Mononuclear cell (primary cell): ENCODE measurements around the gene ASIP. TPM values are rescaled to one million over a fixed set of nuclear protein-coding genes. Genes with fewer than 3 reads are reported as not detected.
"Not testable (repeated sequence)": the region's sequence is repeated elsewhere in the genome, so short reads cannot be mapped to it uniquely, and the experiment has no call there.

Source experiments
- H3K27me3 ChIP-seq: 2 replicates; pipeline ENCODE4 v1.6.0; 2011; ENCODE audit warnings: low read length, control low read depth; ENCODE audit not compliant: insufficient read depth
- H3K4me1 ChIP-seq: 2 replicates; pipeline ENCODE4 v1.5.1; 2011; ENCODE audit warnings: mild to moderate bottlenecking, low read length, control low read depth; ENCODE audit not compliant: insufficient read depth
- H3K4me3 ChIP-seq: 2 replicates; pipeline ENCODE4 v1.5.1; 2011; ENCODE audit warnings: mild to moderate bottlenecking, low read length, moderate library complexity
- H3K9me3 ChIP-seq: 2 replicates; pipeline ENCODE4 v1.5.1; 2011; ENCODE audit warnings: low read depth, mild to moderate bottlenecking, control low read depth, low read length
- total RNA-seq: library from RNA; depleted of rRNA; stranded (reverse); fragments of >200 nt; gene quantifications from one replicate; pipeline ENCODE4 v1.2.3, GENCODE V29; 2012

ASIP gene
- total RNA-seq, 1 donor = 1.3 TPM

DNA sequence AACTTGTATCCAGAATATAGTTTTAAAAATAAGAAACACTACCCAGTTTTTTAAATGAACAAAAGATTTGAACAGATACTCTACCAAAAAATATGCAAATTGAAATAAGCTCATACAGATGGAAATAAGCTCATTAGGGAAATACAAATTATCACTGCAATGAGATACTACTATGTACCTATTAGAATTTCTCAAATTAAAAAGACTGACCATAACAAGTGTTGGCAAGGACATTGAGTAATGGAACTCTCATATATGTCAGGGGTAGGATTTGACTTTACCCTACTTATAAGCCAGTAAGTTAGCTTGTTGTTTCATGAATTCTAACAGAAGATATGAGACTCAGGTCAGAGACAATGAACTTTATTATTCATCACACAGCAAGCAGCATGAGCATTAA, 9.6 kb upstream of the ASIP start:
- H3K9me3 ChIP-seq = no peaks in the 10 kb centered on the region

DNA sequence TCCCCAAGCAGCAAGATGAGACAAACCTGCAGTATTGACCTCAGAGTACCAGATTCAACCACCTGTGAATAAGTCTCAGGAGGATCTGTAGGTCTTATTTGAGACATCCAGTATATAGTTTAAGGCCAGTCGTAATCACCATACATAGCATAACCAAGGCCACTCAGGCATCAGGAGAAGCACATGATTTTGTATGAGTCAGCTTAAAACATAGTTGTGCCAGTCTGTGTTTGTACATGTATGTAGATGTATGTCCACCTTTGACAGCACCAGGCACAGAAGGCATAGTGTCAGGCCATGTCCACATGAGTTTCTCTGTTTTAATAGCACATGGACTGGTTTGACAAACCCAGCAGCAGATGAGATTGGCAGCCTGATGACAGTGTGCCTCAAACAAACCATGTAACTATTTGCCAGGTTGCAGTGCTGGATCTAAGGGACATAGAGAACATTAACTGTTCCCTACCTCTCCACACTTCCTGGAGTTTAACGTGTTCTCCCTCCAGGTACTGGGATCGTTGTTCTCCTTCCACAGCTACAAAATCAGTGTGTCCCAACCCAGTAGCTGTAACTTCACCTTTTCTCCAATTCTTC, 8.6 kb upstream of the ASIP start:
- H3K9me3 ChIP-seq = peaks cover 3% of the 10 kb centered on the region
- H3K4me1 ChIP-seq = no peaks in the 10 kb centered on the region
- H3K27me3 ChIP-seq = no peaks in the 10 kb centered on the region

More for the DNA sequence above, 9.6 kb upstream of the ASIP start:
- no peaks in the 10 kb centered on the region for H3K27me3 ChIP-seq
- H3K4me3 ChIP-seq = no peak overlapping the region
- H3K4me1 ChIP-seq = no peaks in the 10 kb centered on the region

DNA sequence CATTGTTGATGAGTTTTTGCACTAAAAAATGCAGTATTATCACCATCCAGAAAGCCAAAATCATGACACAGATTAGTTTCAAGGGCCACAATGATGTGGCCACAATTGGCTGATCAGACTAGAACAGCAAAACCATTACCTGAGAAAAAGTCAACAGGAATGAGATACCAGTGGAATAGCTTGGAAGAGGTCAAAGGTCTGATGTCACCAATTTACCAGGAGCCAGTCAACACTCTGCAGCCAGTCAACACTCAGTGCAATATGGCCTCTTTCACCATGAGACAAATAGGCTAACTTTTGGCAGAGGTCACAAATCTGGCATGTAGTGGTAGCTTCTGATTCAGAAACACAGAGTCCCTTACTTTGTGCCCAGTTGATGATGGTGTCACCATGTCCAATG, 7.5 kb upstream of the ASIP start:
- Histone ChIP-seq H3K27me3 (no peaks in the 10 kb centered on the region), H3K4me1 (no peaks in the 10 kb centered on the region), H3K4me3 (no peak overlapping the region), H3K9me3 (peaks cover 11% of the 10 kb centered on the region)

More for the DNA sequence above, 8.6 kb upstream of the ASIP start:
- H3K4me3 ChIP-seq = no peak overlapping the region

DNA sequence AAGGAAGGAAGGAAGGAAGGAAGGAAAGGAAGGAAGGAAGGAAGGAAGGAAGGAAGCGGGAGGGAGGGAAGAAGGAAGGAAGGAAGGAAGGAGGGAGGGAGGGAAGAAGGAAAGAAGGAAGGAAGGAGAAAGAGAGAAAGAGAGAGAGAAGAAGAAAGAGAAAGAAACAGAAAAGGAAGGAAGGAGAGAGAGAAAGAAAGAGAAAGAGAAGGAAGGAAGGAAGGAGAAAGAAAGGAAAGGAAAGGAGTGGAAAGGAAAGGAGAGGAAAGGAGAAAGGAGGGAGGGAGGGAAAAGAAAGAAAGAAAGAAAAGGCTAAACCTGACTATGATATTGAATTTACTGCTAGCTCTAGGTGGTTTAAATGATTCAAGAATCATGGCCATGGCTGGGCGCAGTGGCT, 5.3 kb upstream of the ASIP start:
- Histone ChIP-seq H3K4me1 (peaks cover 3% of the 10 kb centered on the region), H3K4me3 (no peak overlapping the region), H3K27me3 (no peaks in the 10 kb centered on the region), H3K9me3 (peaks cover 11% of the 10 kb centered on the region)

DNA sequence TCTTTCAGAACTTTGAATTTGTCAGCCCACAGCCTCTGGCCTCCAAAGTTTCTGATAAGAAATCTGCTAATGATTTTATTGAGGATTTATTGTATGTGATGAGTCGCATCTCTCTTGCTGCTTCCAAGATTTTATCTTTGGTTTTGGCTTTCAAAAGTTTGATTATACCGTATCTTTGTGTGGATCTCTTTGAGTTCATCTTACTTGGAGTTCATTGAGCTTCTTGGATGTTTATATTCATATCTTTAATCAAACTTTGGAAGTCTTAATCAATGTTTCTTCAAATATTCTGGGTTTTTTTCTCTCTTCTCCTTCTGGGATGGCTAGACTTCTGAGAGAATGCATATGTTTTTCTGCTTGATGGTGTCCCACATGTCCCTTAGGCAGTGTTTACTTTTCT, 3.3 kb upstream of the ASIP start:
- Histone ChIP-seq H3K4me3 (no peak overlapping the region), H3K4me1 (peaks cover 7% of the 10 kb centered on the region), H3K27me3 (no peaks in the 10 kb centered on the region), H3K9me3 (peaks cover 11% of the 10 kb centered on the region)

DNA sequence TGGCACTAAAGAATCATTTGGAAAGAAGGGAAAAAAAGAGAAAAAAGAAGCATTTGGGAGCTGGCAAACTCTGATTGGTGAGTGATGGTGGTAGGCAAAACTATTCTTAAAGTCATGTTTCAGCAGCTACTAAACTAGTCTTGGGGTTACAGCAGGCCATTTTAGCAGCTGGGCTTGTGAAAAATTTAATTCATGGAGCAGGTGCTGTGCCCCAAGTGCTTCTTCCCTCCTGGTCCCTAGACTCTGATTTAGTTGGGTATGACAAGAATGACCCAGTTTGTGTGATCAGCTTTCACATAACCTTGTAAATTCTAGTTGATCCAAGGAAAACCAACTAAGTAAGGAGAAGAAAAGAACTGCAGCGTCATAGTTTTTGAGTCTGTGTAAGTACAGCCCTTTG, 1.1 kb upstream of the ASIP start:
- Histone ChIP-seq H3K4me1 (peaks cover 7% of the 10 kb centered on the region), H3K9me3 (peaks cover 11% of the 10 kb centered on the region), H3K27me3 (no peaks in the 10 kb centered on the region), H3K4me3 (no peak overlapping the region)

DNA sequence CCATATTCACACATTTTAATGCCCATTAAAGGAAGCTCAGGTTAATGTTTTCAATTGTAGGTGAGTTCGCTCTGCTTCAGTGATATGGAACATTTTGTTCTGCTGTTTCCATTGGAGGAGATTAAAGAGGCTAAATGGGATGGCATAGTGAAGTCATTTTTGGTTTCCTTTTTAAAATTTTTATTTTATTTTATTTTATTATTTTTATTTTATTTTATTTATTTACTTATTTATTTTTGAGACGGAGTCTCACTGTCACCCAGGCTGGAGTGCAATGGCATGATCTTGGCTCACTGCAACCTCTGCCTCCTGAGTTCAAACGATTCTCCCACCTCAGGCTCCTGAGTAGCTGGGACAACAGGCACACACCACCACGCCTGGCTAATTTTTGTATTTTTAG, 792 bp downstream of the ASIP start:
- H3K4me3 ChIP-seq, H3K27me3 ChIP-seq, H3K4me1 ChIP-seq: not testable (repeated sequence)
- peaks cover 11% of the 10 kb centered on the region for H3K9me3 ChIP-seq

DNA sequence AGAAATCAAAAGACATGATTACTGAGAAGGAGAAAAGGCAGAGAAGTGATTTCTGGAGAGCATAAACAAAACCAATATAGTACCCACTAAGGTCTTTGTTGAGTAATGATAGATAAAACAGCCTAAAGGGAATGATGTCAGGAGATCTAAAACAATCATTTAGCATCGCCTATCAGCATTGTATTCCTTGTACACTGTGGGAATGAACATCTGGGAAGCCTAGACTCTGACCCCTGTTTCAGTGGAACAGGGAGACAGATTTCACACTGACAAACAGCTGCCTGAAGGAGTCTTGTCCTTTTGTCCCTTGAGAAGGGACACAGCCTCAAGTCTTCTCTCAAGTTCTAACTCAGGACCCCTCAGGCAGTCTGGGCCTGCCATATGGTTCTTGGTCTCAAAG, 1.7 kb downstream of the ASIP start:
- no peak overlapping the region for H3K4me3 ChIP-seq
- peaks cover 10% of the 10 kb centered on the region for H3K4me1 ChIP-seq
- no peaks in the 10 kb centered on the region for H3K27me3 ChIP-seq
- H3K9me3 ChIP-seq = peaks cover 6% of the 10 kb centered on the region

DNA sequence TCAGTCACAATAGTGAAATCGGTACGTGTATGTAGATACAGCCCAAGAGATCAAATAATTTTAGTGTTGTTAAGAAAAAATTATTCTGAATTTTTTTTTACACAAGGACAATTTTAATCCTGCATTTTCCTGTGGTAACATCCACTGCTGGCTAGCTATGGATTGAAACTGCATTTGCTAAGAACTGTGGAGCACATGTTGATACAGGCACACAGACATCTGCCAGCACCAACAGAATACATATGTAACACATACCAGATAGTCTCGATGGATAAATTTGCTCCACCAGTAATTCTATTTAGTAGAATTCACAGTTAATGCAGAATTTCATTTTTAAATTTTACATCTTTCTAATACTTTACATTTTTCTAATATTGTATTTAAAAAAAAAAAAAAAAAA, 2.2 kb downstream of the ASIP start:
- Histone ChIP-seq H3K4me1 (peaks cover 11% of the 10 kb centered on the region), H3K4me3 (no peak overlapping the region), H3K9me3 (peaks cover under 1% of the 10 kb centered on the region), H3K27me3 (no peaks in the 10 kb centered on the region)

DNA sequence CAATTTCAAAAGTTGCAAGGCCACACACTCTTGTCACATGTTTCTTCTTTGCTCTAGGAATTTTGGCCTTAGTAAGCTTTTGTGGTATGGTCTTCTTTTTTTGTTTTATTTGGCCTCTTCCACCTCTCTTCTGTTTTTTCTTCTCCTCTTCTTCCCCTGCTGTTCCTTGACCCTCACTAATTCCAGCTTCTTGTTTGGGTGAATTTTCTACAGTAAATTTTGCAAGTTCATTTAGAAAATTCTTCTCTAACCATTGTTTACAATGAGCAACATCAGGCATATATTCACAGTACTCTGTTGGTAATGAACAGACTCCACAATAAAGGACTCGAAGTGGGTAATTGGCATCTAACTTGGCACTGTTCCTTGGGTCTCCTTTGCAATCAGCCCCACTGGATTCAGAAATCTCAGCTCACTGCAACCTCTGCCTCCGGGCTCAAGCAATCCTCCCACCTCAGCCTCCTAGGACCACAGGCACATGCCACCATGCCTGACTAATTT, 5.0 kb downstream of the ASIP start:
- H3K4me1 ChIP-seq = peaks cover 24% of the 10 kb centered on the region
- no peaks in the 10 kb centered on the region for H3K9me3 ChIP-seq
- H3K4me3 ChIP-seq = no peak overlapping the region
- no peaks in the 10 kb centered on the region for H3K27me3 ChIP-seq

DNA sequence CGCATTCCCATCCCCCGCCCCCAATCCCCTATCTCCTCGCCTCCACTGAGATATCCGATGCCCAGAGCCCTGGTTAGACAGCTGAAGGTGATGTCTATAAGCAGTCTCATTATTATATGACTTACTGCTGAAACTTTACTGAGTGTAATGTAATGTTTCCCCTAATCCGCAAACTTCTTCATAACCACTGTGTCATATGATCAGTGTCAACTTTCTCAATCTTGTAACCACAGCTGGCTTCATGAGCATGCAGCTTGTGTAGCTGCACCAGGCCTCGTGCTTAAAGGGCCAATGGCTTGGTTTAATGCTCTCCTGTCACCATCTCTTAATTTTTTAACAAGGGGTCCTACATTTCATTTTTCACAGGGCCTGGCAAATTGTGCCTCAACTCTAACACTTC, 8.1 kb downstream of the ASIP start:
- Histone ChIP-seq H3K27me3 (no peaks in the 10 kb centered on the region), H3K4me3 (no peak overlapping the region), H3K9me3 (no peaks in the 10 kb centered on the region), H3K4me1 (peaks cover 22% of the 10 kb centered on the region)

DNA sequence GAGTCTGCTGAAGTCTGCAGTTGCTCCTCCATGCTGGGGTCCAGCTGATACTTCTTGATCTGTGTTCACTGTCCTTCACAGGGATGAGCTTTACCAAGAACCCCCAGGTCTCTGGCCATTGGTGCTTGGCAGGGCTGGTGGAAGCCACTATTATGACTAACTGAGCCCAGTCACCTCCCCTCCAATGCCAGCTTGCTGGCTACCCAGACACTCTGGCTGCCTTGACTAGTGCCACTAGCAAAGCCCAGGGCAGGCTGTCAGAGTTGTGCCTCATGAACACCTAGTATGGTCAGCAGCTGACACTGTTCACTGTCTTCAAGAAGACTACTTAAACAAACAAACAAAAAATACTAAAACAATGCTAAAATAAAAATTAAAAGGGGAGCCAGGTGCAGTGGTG, 8.8 kb downstream of the ASIP start:
- Histone ChIP-seq H3K4me3 (no peak overlapping the region), H3K27me3 (no peaks in the 10 kb centered on the region), H3K4me1 (peaks cover 22% of the 10 kb centered on the region), H3K9me3 (no peaks in the 10 kb centered on the region)

DNA sequence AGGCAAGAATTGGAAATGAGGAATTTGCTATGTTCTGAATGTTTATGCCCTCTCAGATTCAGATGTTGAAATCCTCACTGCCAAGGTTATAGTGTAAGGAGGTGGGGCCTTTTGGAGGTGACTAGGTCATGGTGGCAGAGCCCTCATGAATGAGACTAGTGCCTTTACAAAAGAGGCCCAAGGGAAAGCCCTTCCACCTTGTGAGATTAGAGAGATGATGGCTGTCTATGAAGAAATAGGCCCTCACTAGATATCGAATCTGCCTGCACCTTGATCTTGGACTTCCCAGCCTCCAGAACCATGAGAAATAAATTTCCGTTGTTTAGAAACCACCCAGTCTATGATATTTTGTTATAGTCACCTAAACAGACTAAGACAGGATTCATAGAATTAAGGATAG, 10.4 kb downstream of the ASIP start:
- Histone ChIP-seq H3K4me1 (peaks cover 22% of the 10 kb centered on the region), H3K9me3 (no peaks in the 10 kb centered on the region), H3K27me3 (no peaks in the 10 kb centered on the region), H3K4me3 (no peak overlapping the region)

DNA sequence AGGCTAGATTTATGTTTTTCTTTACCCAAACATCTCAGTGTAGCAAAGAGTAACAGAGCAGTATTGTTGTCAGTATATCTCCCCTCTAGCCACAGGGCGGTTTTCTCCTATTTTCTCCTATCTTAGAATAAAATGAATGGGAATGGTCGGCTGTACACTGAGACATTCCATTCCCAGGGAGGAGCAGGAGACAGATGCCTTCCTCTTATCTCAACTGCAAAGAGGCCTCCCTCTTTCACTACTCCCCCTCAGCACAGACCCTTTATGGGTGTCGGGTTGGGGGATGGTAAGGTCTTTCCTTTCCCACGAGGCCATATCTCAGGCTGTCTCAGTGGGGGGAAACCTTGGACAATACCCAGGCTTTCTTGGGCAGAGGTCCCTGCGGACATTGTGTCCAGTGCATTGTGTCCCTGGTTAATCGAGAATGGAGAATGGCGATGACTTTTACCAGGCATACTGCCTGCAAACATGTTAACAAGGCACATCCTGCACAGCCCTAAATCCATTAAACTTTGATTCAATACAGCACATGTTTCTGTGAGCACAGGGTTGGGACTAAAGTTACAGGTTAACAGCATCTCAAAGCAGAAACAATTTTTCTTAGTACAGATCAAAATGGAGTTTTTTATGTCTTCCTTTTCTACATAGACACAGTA, 11.3 kb downstream of the ASIP start:
- not testable (repeated sequence) for H3K9me3 ChIP-seq, H3K4me3 ChIP-seq, H3K27me3 ChIP-seq
- peaks cover 19% of the 10 kb centered on the region for H3K4me1 ChIP-seq

DNA sequence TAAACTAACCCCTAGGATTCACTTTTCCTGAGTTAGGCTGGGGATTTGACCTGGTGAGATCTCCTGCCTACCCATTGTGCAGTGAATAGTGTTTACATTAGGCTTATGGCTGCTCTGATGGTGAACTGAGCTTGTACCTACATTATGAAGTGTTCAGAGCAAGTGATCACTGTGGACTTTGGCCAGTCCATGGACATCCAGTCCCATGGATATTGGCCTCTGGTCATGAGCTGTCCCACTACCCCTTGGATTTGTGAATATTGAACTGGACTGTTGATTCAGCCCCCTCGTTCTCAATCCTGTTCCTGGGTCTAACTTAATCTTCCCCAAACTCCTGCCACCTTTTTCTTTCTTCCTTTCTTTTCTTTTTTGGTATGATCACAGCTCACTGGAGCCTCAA, 13.8 kb downstream of the ASIP start:
- no peaks in the 10 kb centered on the region for H3K9me3 ChIP-seq
- peaks cover 2% of the 10 kb centered on the region for H3K4me1 ChIP-seq
- no peaks in the 10 kb centered on the region for H3K27me3 ChIP-seq
- no peak overlapping the region for H3K4me3 ChIP-seq

DNA sequence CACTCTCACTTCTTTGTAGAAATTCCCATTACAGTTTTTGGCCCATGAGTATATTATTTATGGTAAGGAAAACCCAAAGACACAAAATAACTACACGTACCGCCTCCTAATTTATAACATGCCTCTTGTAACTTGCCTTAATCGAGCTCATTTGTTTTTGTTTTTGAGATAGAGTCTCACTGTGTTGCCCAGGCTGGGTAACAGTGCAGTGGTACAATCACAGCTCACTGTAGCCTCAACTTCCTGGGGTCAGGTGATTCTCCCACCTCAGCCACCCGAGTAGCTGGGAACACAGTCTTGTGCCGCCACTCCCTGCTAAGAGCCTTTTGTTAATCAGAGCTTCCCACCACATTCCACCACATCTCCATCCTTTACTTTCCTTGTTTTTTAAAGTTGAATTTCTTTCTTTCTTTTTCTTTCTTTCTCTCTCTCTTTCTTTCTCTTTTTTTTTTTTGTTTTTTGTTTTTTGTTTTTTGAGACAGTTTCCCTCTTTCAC, 15.5 kb downstream of the ASIP start:
- Histone ChIP-seq H3K4me1 (no peaks in the 10 kb centered on the region), H3K4me3 (no peak overlapping the region), H3K9me3 (no peaks in the 10 kb centered on the region), H3K27me3 (no peaks in the 10 kb centered on the region)
